ENCODE data around the gene CHMP1A.

Gene CHMP1A

GRCh38 chr16:89599451-89599858, 58.1 kb downstream of the CHMP1A start:
- no peak overlapping the region for H3K4me3 ChIP-seq (ENCODE audit: low read length)
- no peaks in the 10 kb centered on the region for H3F3A ChIP-seq (ENCODE audit: control insufficient read depth, insufficient read depth)
- no peaks in the 10 kb centered on the region for H3K9me3 ChIP-seq (ENCODE audit: control insufficient read depth, insufficient read depth, low read length)
- no peaks in the 10 kb centered on the region for H3K4me1 ChIP-seq (ENCODE audit: control insufficient read depth, low read length)
- no peak overlapping the region for H3K27ac ChIP-seq (ENCODE audit: low read depth, low read length)
- H3K9me2 ChIP-seq (replicated peaks; ENCODE audit: control insufficient read depth, low read length): no peaks in the 10 kb centered on the region
- H3K27me3 ChIP-seq (ENCODE audit: control insufficient read depth, low read length): peaks cover 3% of the 10 kb centered on the region; the same call in 1 of the 2 replicates
- H3K79me2 ChIP-seq (ENCODE audit: control insufficient read depth, low read length): no peaks in the 10 kb centered on the region
- no peaks in the 10 kb centered on the region for H4K20me1 ChIP-seq (ENCODE audit: control insufficient read depth, insufficient read depth, low read depth, low read length)
- no peaks in the 10 kb centered on the region for H3K36me3 ChIP-seq (ENCODE audit: control insufficient read depth, low read length)
- TF ChIP-seq EZH2phosphoT487 (IDR thresholded peaks at IDR 0.05; ENCODE audit: borderline replicate concordance, low read length): no peak
- peak; percentile 70 for TF ChIP-seq CTCF (IDR thresholded peaks at IDR 0.05; ENCODE audit: low read depth, low read length, poor library complexity, severe bottlenecking)
- H3K4me2 ChIP-seq (ENCODE audit: low read length): no peak overlapping the region

- Histone ChIP-seq H3K9me2 (replicated peaks; ENCODE audit: control insufficient read depth, low read length) (no peaks in the 10 kb centered on the region), H3K4me3 (ENCODE audit: low read length) (no peak overlapping the region), H3K4me2 (ENCODE audit: low read length) (no peak overlapping the region), H3K27ac (ENCODE audit: low read depth, low read length) (no peak overlapping the region), H3K9me3 (ENCODE audit: control insufficient read depth, insufficient read depth, low read length) (no peaks in the 10 kb centered on the region), H3K4me1 (ENCODE audit: control insufficient read depth, low read length) (no peaks in the 10 kb centered on the region), H3K27me3 (ENCODE audit: control insufficient read depth, low read length) (peaks cover 3% of the 10 kb centered on the region; the same call in 1 of the 2 replicates), H4K20me1 (ENCODE audit: control insufficient read depth, insufficient read depth, low read depth, low read length) (no peaks in the 10 kb centered on the region), H3F3A (ENCODE audit: control insufficient read depth, insufficient read depth) (no peaks in the 10 kb centered on the region), H3K79me2 (ENCODE audit: control insufficient read depth, low read length) (no peaks in the 10 kb centered on the region), H3K36me3 (ENCODE audit: control insufficient read depth, low read length) (no peaks in the 10 kb centered on the region)
- TF ChIP-seq CTCF (IDR thresholded peaks at IDR 0.05; ENCODE audit: low read depth, low read length, poor library complexity, severe bottlenecking) (no peak), EZH2phosphoT487 (IDR thresholded peaks at IDR 0.05; ENCODE audit: borderline replicate concordance, low read length) (no peak)
Measured at GRCh38 chr16:89598199-89598598, 59.3 kb downstream of the CHMP1A start.

- Histone ChIP-seq H3K4me3 (ENCODE audit: low read length) (no peak overlapping the region), H3K36me3 (ENCODE audit: control insufficient read depth, low read length) (no peaks in the 10 kb centered on the region), H3K27me3 (ENCODE audit: control insufficient read depth, low read length) (no peaks in the 10 kb centered on the region), H3F3A (ENCODE audit: control insufficient read depth, insufficient read depth) (no peaks in the 10 kb centered on the region), H4K20me1 (ENCODE audit: control insufficient read depth, insufficient read depth, low read depth, low read length) (no peaks in the 10 kb centered on the region), H3K4me2 (ENCODE audit: low read length) (no peak overlapping the region), H3K79me2 (ENCODE audit: control insufficient read depth, low read length) (no peaks in the 10 kb centered on the region), H3K9me2 (replicated peaks; ENCODE audit: control insufficient read depth, low read length) (no peaks in the 10 kb centered on the region), H3K9me3 (ENCODE audit: control insufficient read depth, insufficient read depth, low read length) (no peaks in the 10 kb centered on the region), H3K27ac (ENCODE audit: low read depth, low read length) (no peak overlapping the region), H3K4me1 (ENCODE audit: control insufficient read depth, low read length) (no peaks in the 10 kb centered on the region)
- no peak for TF ChIP-seq CTCF (IDR thresholded peaks at IDR 0.05; ENCODE audit: low read depth, low read length, poor library complexity, severe bottlenecking)
- no peak for TF ChIP-seq EZH2phosphoT487 (IDR thresholded peaks at IDR 0.05; ENCODE audit: borderline replicate concordance, low read length)
Measured at GRCh38 chr16:89596957-89597649, 60.4 kb downstream of the CHMP1A start.

Data from DOHH2 (cell line).